HepG2 (cell line): ENCODE measurements around the gene RPL18. TPM values are rescaled to one million over a fixed set of nuclear protein-coding genes. Genes with fewer than 3 reads are reported as not detected.

Experiments
- AGO1 ChIP-seq: fragments of 200-400 bp; formaldehyde crosslinking; IDR thresholded peaks from 2 replicates; pipeline ENCODE4 v1.6.1; 2017; ENCODE audit warnings: mild to moderate bottlenecking, low read depth, low read length, moderate library complexity; ENCODE audit not compliant: poor library complexity, severe bottlenecking
- ARNT2 ChIP-seq: sonication (generic); formaldehyde crosslinking; IDR thresholded peaks from 2 replicates; pipeline ENCODE4 v1.8.0; 2022; ENCODE audit warnings: mild to moderate bottlenecking, low read depth, missing genetic modification reagents, moderate library complexity
- CHCHD3 ChIP-seq: sonication (generic); formaldehyde crosslinking; IDR thresholded peaks from 2 replicates; pipeline ENCODE4 v1.8.0; 2022; ENCODE audit warnings: mild to moderate bottlenecking, missing genetic modification reagents, moderate library complexity
- CHD4 ChIP-seq: fragments of 200-600 bp; sonication (generic); IDR thresholded peaks from 2 replicates; pipeline ENCODE4 v1.7.0; 2017; ENCODE audit warnings: mild to moderate bottlenecking, low read length, borderline replicate concordance
- E2F5 ChIP-seq: sonication (generic); formaldehyde crosslinking; conservative IDR thresholded peaks from 2 replicates; pipeline ENCODE4 v1.4.0; 2020; ENCODE audit warnings: missing genetic modification reagents
- EP300 ChIP-seq, 3 experiments: sonication (generic) in 1 of 3; formaldehyde crosslinking in 1 of 3; IDR thresholded peaks; 2 replicates each; pipeline versions ENCODE4 v1.5.1 to v1.6.1; 2011 to 2020; ENCODE audit warnings: low read depth in 2 of 3, low read length in 2 of 3, borderline replicate concordance in 1 of 3, improper control_type of control experiment in 1 of 3, mild to moderate bottlenecking in 1 of 3, missing genetic modification reagents in 1 of 3, moderate library complexity in 1 of 3
- GABPB1 ChIP-seq: IDR thresholded peaks from 2 replicates; pipeline ENCODE4 v1.6.1; 2016; ENCODE audit warnings: mild to moderate bottlenecking, missing genetic modification reagents, moderate library complexity, missing compliant biosample characterization
- HMG20B ChIP-seq: conservative IDR thresholded peaks from 2 replicates; pipeline ENCODE4 v1.6.1; 2016; ENCODE audit warnings: missing genetic modification reagents, missing compliant biosample characterization
- JARID2 ChIP-seq: sonication (generic); formaldehyde crosslinking; IDR thresholded peaks from 2 replicates; pipeline ENCODE4 v1.8.1; 2023; ENCODE audit warnings: missing genetic modification reagents, inconsistent platforms; ENCODE audit not compliant: insufficient replicate concordance
- KLF15 ChIP-seq: sonication (generic); formaldehyde crosslinking; IDR thresholded peaks from 2 replicates; pipeline ENCODE4 v1.8.1; 2023; ENCODE audit warnings: borderline replicate concordance, mild to moderate bottlenecking, inconsistent platforms, missing genetic modification reagents, mixed read lengths
- LRRFIP1 ChIP-seq: sonication (generic); formaldehyde crosslinking; conservative IDR thresholded peaks from 2 replicates; pipeline ENCODE4 v1.4.0; 2020; ENCODE audit warnings: missing genetic modification reagents
- POGK ChIP-seq: sonication (generic); formaldehyde crosslinking; conservative IDR thresholded peaks from 2 replicates; pipeline ENCODE4 v1.8.0; 2022; ENCODE audit warnings: mild to moderate bottlenecking, moderate library complexity, missing genetic modification reagents
- REXO4 ChIP-seq: sonication (generic); formaldehyde crosslinking; IDR thresholded peaks from 2 replicates; pipeline ENCODE4 v1.8.0; 2022; ENCODE audit warnings: missing genetic modification reagents, mild to moderate bottlenecking, borderline replicate concordance
- RNF219 ChIP-seq: sonication (generic); formaldehyde crosslinking; IDR thresholded peaks from 2 replicates; pipeline ENCODE4 v1.5.0; 2020; ENCODE audit warnings: mild to moderate bottlenecking, missing genetic modification reagents
- ZFAT ChIP-seq: sonication (generic); formaldehyde crosslinking; conservative IDR thresholded peaks from 2 replicates; pipeline ENCODE4 v1.8.1; 2023; ENCODE audit warnings: missing genetic modification reagents, inconsistent platforms
- ZNF138 ChIP-seq: sonication (generic); formaldehyde crosslinking; IDR thresholded peaks from 2 replicates; pipeline ENCODE4 v1.5.0; 2020; ENCODE audit warnings: mild to moderate bottlenecking, low read depth, missing genetic modification reagents
- ZNF343 ChIP-seq: sonication (generic); formaldehyde crosslinking; IDR thresholded peaks from 2 replicates; pipeline ENCODE4 v1.4.0; 2020; ENCODE audit warnings: mild to moderate bottlenecking, missing genetic modification reagents
- ZNF605 ChIP-seq: sonication (generic); formaldehyde crosslinking; IDR thresholded peaks from 2 replicates; pipeline ENCODE4 v1.8.0; 2022; ENCODE audit warnings: mild to moderate bottlenecking, missing genetic modification reagents
- ZNF788 ChIP-seq: sonication (generic); formaldehyde crosslinking; IDR thresholded peaks from 2 replicates; pipeline ENCODE4 v1.5.0; 2020; ENCODE audit warnings: mild to moderate bottlenecking, missing genetic modification reagents, borderline replicate concordance
- ZNF878 ChIP-seq: sonication (generic); formaldehyde crosslinking; IDR thresholded peaks from 2 replicates; pipeline ENCODE4 v1.8.1; 2023; ENCODE audit warnings: mild to moderate bottlenecking, missing genetic modification reagents, moderate library complexity
- ZSCAN31 ChIP-seq: sonication (generic); formaldehyde crosslinking; IDR thresholded peaks from 2 replicates; pipeline ENCODE4 v1.5.0; 2020; ENCODE audit warnings: low read depth, mild to moderate bottlenecking, missing genetic modification reagents
- polyA plus RNA-seq, 8 experiments: library from polyadenylated mRNA; depleted of rRNA in 3 of 8; stranded (reverse) in 7 of 8; unstranded in 1 of 8; fragments of >200 nt; fragmentation: Illumina TruSeq in 4 of 8; extraction: Trizol in 4 of 8; gene quantifications; 2 replicates each; pipeline versions ENCODE4 v1.2.1 to v1.2.3, GENCODE V29; 2011 to 2016; ENCODE audit warnings: low read depth in 4 of 8, missing spikeins in 1 of 8, mixed read lengths in 1 of 8; ENCODE audit not compliant: insufficient read depth in 1 of 8
- total RNA-seq, 5 experiments: library from RNA; depleted of rRNA; stranded (reverse); fragments of >200 nt; fragmentation: Illumina TruSeq; extraction: Trizol; gene quantifications; 2 replicates each; pipeline ENCODE4 v1.2.3, GENCODE V29; 2016; ENCODE audit warnings: low read depth in 1 of 5

Gene RPL18
- total and polyA plus RNA-seq, 2 of the 13 experiments (the other 11 are each of a cell fraction or from before 2014, with no cell fraction given), result 1,485 to 1,639 TPM

- TF ChIP-seq EP300 (IDR thresholded peaks at IDR 0.05; ENCODE audit: low read depth in 2 of 2, low read length in 2 of 2) (0 out of 4 replicates have a peak, but pooled peaks of 1 of the 2 experiments have one; percentile 20), EP300 (CRISPR knock-in tag; IDR thresholded peaks at IDR 0.05; ENCODE audit: borderline replicate concordance) (peak; percentile 51; the same call in 1 of the 2 replicates), E2F5 (CRISPR knock-in tag) (no peak; the same call in 1 of the 2 replicates), JARID2 (CRISPR knock-in tag) (no peak), AGO1 (peak; percentile 66), POGK (0 out of 2 replicates have a peak, but pooled peaks have one; percentile 28), ZNF138 (CRISPR knock-in tag) (peak; percentile 87), KLF15 (CRISPR knock-in tag) (no peak; the same call in 1 of the 2 replicates), ARNT2 (CRISPR knock-in tag) (peak; percentile 87), CHD4 (no peak), GABPB1 (CRISPR knock-in tag) (peak; percentile 71; the same call in 1 of the 2 replicates), ZNF605 (CRISPR knock-in tag) (peak; percentile 94), ZFAT (CRISPR knock-in tag) (no peak), CHCHD3 (CRISPR knock-in tag) (peak; percentile 75; the same call in 1 of the 2 replicates), REXO4 (CRISPR knock-in tag) (no peak), HMG20B (CRISPR knock-in tag) (0 out of 2 replicates have a peak, but pooled peaks have one; percentile 41), LRRFIP1 (no peak), ZNF878 (CRISPR knock-in tag) (peak; percentile 86), ZSCAN31 (peak; percentile 84), RNF219 (no peak), ZNF788 (CRISPR knock-in tag) (peak; percentile 83), ZNF343 (CRISPR knock-in tag) (peak; percentile 90; the same call in 1 of the 2 replicates)
These were observed 18.5 kb upstream of the RPL18 start (continued) for GRCh38 chr19:48637449-48637947.
